Suprapubic skin (tissue), 3 donors: Measurements from ENCODE around the gene BIRC3.
"Not testable (repeated sequence)": the region's sequence is repeated elsewhere in the genome, so short reads cannot be mapped to it uniquely, and the experiment has no call there.

Experiments
- EP300 ChIP-seq: sonication (generic); formaldehyde crosslinking; IDR thresholded peaks from one replicate; pipeline ENCODE4 v1.6.1; 2017; ENCODE audit warnings: antibody characterized with exemption
- POLR2A ChIP-seq, 2 donors: fragments of 450-650 bp; IDR thresholded peaks; one replicate each; pipeline ENCODE4 v1.6.1; 2017; ENCODE audit warnings: antibody characterized with exemption in 2 of 2, mild to moderate bottlenecking in 2 of 2, moderate library complexity in 2 of 2
- TF ChIP-seq, protein P1 (sequence below), 2 donors: fragments of 200-600 bp in 1 of 2; fragments of 450-650 bp in 1 of 2; sonication (generic) in 1 of 2; IDR thresholded peaks; one replicate each; pipeline ENCODE4 v1.5.1; 2016 to 2019; ENCODE audit warnings: antibody characterized with exemption in 2 of 2, mild to moderate bottlenecking in 1 of 2, moderate library complexity in 1 of 2

DNA sequence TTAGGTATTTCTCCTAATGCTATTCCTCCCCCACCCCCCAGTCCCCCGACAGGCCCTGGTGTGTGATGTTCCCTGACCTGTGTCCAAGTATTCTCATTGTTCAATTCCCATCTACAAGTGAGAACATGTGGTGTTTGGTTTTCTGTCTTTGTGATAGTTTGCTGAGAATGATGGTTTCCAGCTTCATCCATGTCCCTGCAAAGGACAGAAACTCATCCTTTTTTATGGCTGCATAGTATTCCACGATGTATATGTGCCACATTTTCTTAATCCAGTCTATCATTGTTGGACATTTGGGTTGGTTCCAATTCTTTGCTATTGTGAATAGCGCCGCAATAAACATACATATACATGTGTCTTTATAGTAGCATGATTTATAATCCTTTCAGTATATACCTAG, 20.5 kb upstream of the BIRC3 start:
- not testable (repeated sequence) for TF ChIP-seq POLR2A (IDR thresholded peaks at IDR 0.05); EP300
- TF ChIP-seq, protein P1, sequence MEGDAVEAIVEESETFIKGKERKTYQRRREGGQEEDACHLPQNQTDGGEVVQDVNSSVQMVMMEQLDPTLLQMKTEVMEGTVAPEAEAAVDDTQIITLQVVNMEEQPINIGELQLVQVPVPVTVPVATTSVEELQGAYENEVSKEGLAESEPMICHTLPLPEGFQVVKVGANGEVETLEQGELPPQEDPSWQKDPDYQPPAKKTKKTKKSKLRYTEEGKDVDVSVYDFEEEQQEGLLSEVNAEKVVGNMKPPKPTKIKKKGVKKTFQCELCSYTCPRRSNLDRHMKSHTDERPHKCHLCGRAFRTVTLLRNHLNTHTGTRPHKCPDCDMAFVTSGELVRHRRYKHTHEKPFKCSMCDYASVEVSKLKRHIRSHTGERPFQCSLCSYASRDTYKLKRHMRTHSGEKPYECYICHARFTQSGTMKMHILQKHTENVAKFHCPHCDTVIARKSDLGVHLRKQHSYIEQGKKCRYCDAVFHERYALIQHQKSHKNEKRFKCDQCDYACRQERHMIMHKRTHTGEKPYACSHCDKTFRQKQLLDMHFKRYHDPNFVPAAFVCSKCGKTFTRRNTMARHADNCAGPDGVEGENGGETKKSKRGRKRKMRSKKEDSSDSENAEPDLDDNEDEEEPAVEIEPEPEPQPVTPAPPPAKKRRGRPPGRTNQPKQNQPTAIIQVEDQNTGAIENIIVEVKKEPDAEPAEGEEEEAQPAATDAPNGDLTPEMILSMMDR (IDR thresholded peaks at IDR 0.05): not testable (repeated sequence)
